Right atrium auricular region (tissue), 2 donors: Measurements from ENCODE around the gene NUDT16L1. TPM values are rescaled to one million over a fixed set of nuclear protein-coding genes. Genes with fewer than 3 reads are reported as not detected.

ENCODE experiments used
- DNase-seq: peaks from one replicate; pipeline ENCODE4 v3.0.0-alpha.2; 2019; ENCODE audit warnings: low spot score
- H3K27ac ChIP-seq, 2 donors: fragments of 200-600 bp; sonication (generic); 1 replicate in 1 of 2; 2 replicates in 1 of 2; pipeline ENCODE4 v1.5.1; 2016 to 2019
- H3K27me3 ChIP-seq, 2 donors: fragments of 200-600 bp; sonication (generic); one replicate each; pipeline versions ENCODE4 v1.5.1 to v1.6.0; 2017 to 2019
- H3K36me3 ChIP-seq: fragments of 200-600 bp; sonication (generic); one replicate; pipeline ENCODE4 v1.5.1; 2016
- H3K4me1 ChIP-seq, 2 donors: fragments of 200-600 bp; sonication (generic); one replicate each; pipeline versions ENCODE4 v1.5.1 to v1.6.0; 2017 to 2019
- H3K4me3 ChIP-seq, 2 donors: fragments of 200-600 bp; sonication (generic); 1 replicate in 1 of 2; 2 replicates in 1 of 2; pipeline ENCODE4 v1.5.1; 2017 to 2019; ENCODE audit warnings: mild to moderate bottlenecking in 1 of 2, moderate library complexity in 1 of 2
- H3K9me3 ChIP-seq, 2 donors: fragments of 200-600 bp; sonication (generic); one replicate each; pipeline ENCODE4 v1.5.1; 2019
- CTCF ChIP-seq, 2 donors: fragments of 200-600 bp; sonication (generic); IDR thresholded peaks; one replicate each; pipeline ENCODE4 v1.5.1; 2019; ENCODE audit warnings: antibody characterized with exemption in 2 of 2
- total RNA-seq, 2 donors: library from RNA; depleted of rRNA; stranded (reverse); fragments of >200 nt; gene quantifications; one replicate each; pipeline ENCODE4 v1.1.0, GENCODE V29; 2016

NUDT16L1 gene
- total RNA-seq, 2 donors from 2014 or later: 25.5 to 61.5 TPM

DNA sequence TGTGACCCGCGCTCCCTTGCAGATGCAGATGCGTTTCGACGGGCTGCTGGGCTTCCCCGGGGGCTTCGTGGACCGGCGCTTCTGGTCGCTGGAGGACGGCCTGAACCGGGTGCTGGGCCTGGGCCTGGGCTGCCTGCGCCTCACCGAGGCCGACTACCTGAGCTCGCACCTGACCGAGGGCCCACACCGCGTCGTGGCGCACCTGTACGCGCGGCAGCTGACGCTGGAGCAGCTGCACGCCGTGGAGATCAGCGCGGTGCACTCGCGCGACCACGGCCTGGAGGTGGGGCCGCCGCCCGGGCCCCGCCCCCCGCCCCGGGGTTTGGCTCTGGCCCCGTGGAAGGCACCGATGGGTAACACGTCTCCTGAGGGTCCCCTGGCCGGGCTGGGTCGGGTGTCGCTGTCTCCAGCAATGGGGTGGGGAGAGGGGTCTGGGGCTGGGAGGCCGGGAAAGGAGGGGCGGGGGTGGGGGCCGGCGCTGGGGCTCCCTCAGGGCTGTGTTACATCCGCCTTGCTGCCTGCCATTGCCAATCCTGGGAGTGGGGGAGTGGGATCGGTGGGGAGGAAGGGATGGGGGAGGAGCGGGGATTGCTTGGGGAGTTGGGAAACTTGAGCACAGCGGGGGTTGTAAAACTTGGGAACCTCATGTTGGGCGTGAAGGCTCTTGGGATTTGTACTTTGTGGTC, 737 bp downstream of the NUDT16L1 start:
- Histone ChIP-seq H3K36me3 (peaks cover 34% of the 10 kb centered on the region), H3K4me1 (peaks cover 0 to 42% of the 10 kb centered on the region in 2 donors), H3K27ac (peak overlapping the region; percentile 93 to 95), H3K27me3 (no peaks in the 10 kb centered on the region), H3K4me3 (peak overlapping the region; percentile 94 to 100), H3K9me3 (no peaks in the 10 kb centered on the region)
- DNase-seq: no peak
- no peak for TF ChIP-seq CTCF (IDR thresholded peaks at IDR 0.05)

DNA sequence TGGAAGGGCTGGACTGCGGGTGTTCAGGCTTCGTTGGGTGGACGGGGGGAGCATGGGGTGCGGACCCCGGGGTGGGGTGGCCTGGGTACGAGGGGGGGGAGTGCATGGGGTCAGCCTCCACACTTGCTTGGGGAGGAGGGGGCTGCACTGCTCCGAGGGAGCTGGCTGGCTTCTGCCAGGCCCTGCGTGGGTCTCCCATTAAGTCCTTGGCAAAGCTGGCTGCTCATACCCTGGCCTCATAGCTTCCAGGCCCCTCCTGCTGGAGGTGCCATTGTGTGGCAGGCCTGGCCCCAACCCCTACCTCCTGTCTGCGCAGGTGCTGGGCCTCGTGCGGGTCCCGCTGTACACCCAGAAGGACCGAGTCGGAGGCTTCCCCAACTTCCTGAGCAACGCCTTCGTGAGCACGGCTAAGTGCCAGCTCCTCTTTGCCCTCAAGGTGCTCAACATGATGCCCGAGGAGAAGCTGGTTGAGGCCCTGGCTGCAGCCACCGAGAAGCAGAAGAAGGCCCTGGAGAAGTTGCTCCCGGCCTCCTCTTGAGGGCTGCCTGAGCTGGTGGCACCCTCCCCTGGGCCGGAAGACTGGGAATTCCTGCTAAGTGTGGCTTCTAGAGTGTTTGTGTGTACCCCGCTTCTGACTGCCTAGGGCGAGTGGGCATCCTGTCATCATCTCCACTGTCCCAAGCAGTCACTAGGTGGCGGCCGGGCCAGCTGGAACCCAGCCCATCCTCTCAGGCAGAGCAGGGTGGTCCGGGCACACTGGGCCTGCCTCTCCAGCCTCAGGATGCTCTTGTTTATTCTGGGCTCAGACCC, 1.5 kb downstream of the NUDT16L1 start:
- DNase-seq: no peak
- H3K27ac ChIP-seq: peak overlapping the region; percentile 93 to 95
- no peaks in the 10 kb centered on the region for H3K9me3 ChIP-seq
- H3K4me3 ChIP-seq: peak overlapping the region in 1 of 2 donors; percentile 100
- peaks cover 40% of the 10 kb centered on the region for H3K36me3 ChIP-seq
- H3K27me3 ChIP-seq: no peaks in the 10 kb centered on the region
- TF ChIP-seq CTCF (IDR thresholded peaks at IDR 0.05): no peak
- H3K4me1 ChIP-seq: peaks cover 0 to 42% of the 10 kb centered on the region in 2 donors

DNA sequence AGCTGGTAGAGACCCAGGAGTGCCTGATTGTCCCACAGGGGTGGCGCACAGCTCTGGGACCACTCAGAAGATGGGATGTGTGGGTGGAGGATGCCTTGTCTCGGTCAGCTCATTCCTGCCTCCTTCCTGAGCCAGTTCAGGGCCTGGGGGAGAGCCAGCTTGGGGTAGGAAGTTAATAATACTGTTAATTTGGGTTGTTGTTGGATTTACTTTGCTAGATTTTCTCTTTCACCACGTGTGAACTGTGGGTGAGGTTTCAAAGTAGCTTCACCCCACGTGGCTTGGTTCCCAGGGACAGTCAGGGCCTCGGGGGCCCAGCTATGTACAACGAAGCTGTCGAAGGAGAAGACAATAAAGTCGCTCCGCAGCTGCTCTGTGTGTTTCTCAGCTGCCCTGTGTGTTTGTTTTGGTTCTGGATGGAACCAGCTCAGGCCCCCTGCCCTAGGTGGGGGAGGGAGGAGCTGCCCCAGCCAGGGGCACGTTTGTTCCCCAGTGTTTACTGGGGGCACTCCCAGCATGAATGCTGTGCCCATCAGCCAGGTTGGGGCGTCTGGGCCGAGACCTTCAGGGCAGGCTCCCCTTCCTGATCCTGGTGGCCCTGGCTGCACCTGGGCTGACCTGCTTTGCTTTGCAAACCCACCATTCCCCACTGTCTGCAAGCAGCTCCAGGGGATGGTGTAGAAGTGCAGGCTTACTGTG, 2.3 kb downstream of the NUDT16L1 start:
- peak overlapping the region; percentile 93 to 95 for H3K27ac ChIP-seq
- H3K4me3 ChIP-seq: no peak overlapping the region

GRCh38 chr16:4696172-4696904, 3.0 kb downstream of the NUDT16L1 start:
- Histone ChIP-seq H3K9me3 (no peaks in the 10 kb centered on the region), H3K27ac (peak overlapping the region; percentile 93 to 95), H3K4me3 (no peak overlapping the region), H3K27me3 (no peaks in the 10 kb centered on the region), H3K36me3 (peaks cover 54% of the 10 kb centered on the region), H3K4me1 (peaks cover 0 to 42% of the 10 kb centered on the region in 2 donors)
- DNase-seq: peak; percentile 81
- no peak for TF ChIP-seq CTCF (IDR thresholded peaks at IDR 0.05)

More for the DNA sequence above, 2.3 kb downstream of the NUDT16L1 start:
- no peak for TF ChIP-seq CTCF (IDR thresholded peaks at IDR 0.05)
- Histone ChIP-seq H3K36me3 (peaks cover 46% of the 10 kb centered on the region), H3K9me3 (no peaks in the 10 kb centered on the region), H3K4me1 (peaks cover 0 to 42% of the 10 kb centered on the region in 2 donors), H3K27me3 (no peaks in the 10 kb centered on the region)
- no peak for DNase-seq
